Keratinocyte (primary cell): Measurements from ENCODE around the gene TK1.

Experiments
- EZH2 ChIP-seq: IDR thresholded peaks from one replicate; pipeline ENCODE4 v1.6.1; 2012; ENCODE audit warnings: inconsistent platforms, mild to moderate bottlenecking, low read length, moderate library complexity
- TF ChIP-seq, protein P1 (sequence below), 3 experiments: IDR thresholded peaks in 1 of 3; conservative IDR thresholded peaks in 1 of 3; optimal IDR thresholded peaks in 1 of 3; 2 replicates in 2 of 3; 3 replicates in 1 of 3; pipeline versions ENCODE3 to v1.5.1; 2011; ENCODE audit warnings: low read length in 3 of 3, mild to moderate bottlenecking in 3 of 3, moderate library complexity in 2 of 3, control low read depth in 1 of 3, inconsistent platforms in 1 of 3; ENCODE audit not compliant: insufficient read depth in 2 of 3; ENCODE audit errors: extremely low read depth in 1 of 3

DNA sequence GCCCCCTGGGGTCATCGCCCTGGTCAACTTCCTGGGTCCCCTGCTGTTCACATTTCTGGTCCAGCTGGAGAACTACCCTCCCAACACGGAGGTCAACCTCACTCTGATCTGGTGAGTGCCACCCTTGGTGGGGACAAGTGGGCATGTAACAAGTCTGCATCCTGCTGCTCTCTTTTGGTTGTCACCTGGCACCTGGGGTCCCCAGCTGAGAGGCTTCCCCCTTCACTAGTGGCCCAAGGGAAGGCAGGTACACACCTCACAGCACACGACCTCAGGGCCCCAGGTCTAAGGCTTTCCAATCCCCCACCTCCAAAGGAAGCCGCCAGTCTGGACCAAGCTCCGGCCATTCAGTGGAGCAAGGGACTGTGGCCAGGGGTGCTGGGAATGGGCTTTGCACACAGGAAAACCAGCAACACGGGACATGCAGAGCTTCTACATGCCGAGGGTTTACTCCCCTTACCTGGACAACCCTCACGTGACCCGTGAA, 51.9 kb downstream of the TK1 start:
- TF ChIP-seq, protein P1, sequence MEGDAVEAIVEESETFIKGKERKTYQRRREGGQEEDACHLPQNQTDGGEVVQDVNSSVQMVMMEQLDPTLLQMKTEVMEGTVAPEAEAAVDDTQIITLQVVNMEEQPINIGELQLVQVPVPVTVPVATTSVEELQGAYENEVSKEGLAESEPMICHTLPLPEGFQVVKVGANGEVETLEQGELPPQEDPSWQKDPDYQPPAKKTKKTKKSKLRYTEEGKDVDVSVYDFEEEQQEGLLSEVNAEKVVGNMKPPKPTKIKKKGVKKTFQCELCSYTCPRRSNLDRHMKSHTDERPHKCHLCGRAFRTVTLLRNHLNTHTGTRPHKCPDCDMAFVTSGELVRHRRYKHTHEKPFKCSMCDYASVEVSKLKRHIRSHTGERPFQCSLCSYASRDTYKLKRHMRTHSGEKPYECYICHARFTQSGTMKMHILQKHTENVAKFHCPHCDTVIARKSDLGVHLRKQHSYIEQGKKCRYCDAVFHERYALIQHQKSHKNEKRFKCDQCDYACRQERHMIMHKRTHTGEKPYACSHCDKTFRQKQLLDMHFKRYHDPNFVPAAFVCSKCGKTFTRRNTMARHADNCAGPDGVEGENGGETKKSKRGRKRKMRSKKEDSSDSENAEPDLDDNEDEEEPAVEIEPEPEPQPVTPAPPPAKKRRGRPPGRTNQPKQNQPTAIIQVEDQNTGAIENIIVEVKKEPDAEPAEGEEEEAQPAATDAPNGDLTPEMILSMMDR (optimal IDR thresholded peaks at IDR 0.05 in 1 of 3, IDR thresholded peaks at IDR 0.05 in 1 of 3, conservative IDR thresholded peaks at IDR 0.05 in 1 of 3; ENCODE audit: extremely low read depth in 1 of 3, insufficient read depth in 2 of 3, low read length in 3 of 3) = no peak
- no peak for TF ChIP-seq EZH2
